HepG2 (cell line): ENCODE results near the gene TBC1D32.

Source experiments
- ARNT ChIP-seq: fragments of 450-650 bp; IDR thresholded peaks from 2 replicates; pipeline ENCODE4 v1.6.1; 2017
- HMG20A ChIP-seq: IDR thresholded peaks from 2 replicates; pipeline ENCODE4 v1.6.1; 2016; ENCODE audit warnings: borderline replicate concordance
- RBAK ChIP-seq: sonication (generic); formaldehyde crosslinking; IDR thresholded peaks from 2 replicates; pipeline ENCODE4 v1.5.1; 2020; ENCODE audit warnings: mild to moderate bottlenecking, missing genetic modification reagents
- RCOR2 ChIP-seq: IDR thresholded peaks from 2 replicates; pipeline ENCODE4 v1.6.1; 2016; ENCODE audit warnings: missing biosample characterization, missing genetic modification reagents
- RNF219 ChIP-seq: sonication (generic); formaldehyde crosslinking; IDR thresholded peaks from 2 replicates; pipeline ENCODE4 v1.5.0; 2020; ENCODE audit warnings: mild to moderate bottlenecking, missing genetic modification reagents
- RXRA ChIP-seq: sonication (generic); formaldehyde crosslinking; IDR thresholded peaks from 2 replicates; pipeline ENCODE4 v1.5.1; 2020; ENCODE audit warnings: missing genetic modification reagents
- ZBTB40 ChIP-seq, 2 experiments: fragments of 450-650 bp in 1 of 2; sonication (generic) in 1 of 2; formaldehyde crosslinking in 1 of 2; IDR thresholded peaks; 2 replicates each; pipeline versions ENCODE4 v1.6.1 to v1.8.0; 2016 to 2022; ENCODE audit warnings: antibody characterized with exemption in 1 of 2, mild to moderate bottlenecking in 1 of 2, missing genetic modification reagents in 1 of 2
- TF ChIP-seq, protein P1 (sequence below): IDR thresholded peaks from 2 replicates; pipeline ENCODE4 v1.6.1; 2016; ENCODE audit warnings: control low read depth

DNA sequence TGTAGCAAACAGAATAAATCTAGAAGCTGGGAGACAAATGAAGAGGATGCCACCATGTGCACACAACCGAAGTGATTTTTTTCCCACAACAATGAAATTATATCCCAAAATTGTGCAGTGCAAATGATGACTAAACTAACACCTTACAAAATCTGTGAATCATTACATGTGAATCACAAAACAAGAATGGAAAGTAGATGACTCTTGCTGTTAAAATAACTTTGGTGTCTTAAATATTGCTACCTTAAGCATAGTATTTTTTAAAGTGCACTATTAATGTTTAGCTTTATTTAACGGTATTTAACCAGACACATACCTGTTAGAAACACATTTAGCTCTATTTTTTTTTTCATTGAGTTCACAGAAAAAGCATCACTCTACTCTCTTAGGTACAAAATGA lies 190.8 kb downstream of the TBC1D32 start:
- TF ChIP-seq RNF219 (CRISPR knock-in tag) (no peak), RXRA (CRISPR knock-in tag) (no peak), RBAK (CRISPR knock-in tag) (no peak), HMG20A (CRISPR knock-in tag) (no peak), ARNT (no peak), RCOR2 (CRISPR knock-in tag) (no peak), ZBTB40 (IDR thresholded peaks at IDR 0.05) (no peak), ZBTB40 (CRISPR knock-in tag; IDR thresholded peaks at IDR 0.05) (no peak)
- TF ChIP-seq, protein P1, sequence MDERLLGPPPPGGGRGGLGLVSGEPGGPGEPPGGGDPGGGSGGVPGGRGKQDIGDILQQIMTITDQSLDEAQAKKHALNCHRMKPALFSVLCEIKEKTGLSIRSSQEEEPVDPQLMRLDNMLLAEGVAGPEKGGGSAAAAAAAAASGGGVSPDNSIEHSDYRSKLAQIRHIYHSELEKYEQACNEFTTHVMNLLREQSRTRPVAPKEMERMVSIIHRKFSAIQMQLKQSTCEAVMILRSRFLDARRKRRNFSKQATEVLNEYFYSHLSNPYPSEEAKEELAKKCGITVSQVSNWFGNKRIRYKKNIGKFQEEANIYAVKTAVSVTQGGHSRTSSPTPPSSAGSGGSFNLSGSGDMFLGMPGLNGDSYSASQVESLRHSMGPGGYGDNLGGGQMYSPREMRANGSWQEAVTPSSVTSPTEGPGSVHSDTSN = no peak
